H9 (cell line): ENCODE data around the gene FAM20A. TPM values are rescaled to one million over a fixed set of nuclear protein-coding genes. Genes with fewer than 3 reads are reported as not detected.

Source experiments
- DNase-seq: peaks from one replicate; pipeline ENCODE4 v3.0.0-alpha.2; 2017
- H2AFZ ChIP-seq: one replicate; pipeline ENCODE4 v1.6.1; 2013; ENCODE audit warnings: mild to moderate bottlenecking, low read length, control low read depth, moderate library complexity
- H2AK5ac ChIP-seq: 2 replicates; pipeline ENCODE4 v1.6.1; 2013; ENCODE audit warnings: low read length, control low read depth, mixed read lengths; ENCODE audit not compliant: insufficient read length
- H2BK120ac ChIP-seq: one replicate; pipeline ENCODE4 v1.6.1; 2013; ENCODE audit warnings: low read depth, mild to moderate bottlenecking, low read length, control low read depth, inconsistent platforms; ENCODE audit not compliant: poor library complexity, severe bottlenecking
- H2BK12ac ChIP-seq: 2 replicates; pipeline ENCODE4 v1.6.1; 2013; ENCODE audit warnings: low read length, control low read depth, mixed read lengths, low read depth; ENCODE audit not compliant: insufficient read length
- H2BK15ac ChIP-seq: 2 replicates; pipeline ENCODE4 v1.6.1; 2013; ENCODE audit warnings: low read depth, low read length, control low read depth
- H2BK20ac ChIP-seq: one replicate; pipeline ENCODE4 v1.6.1; 2013; ENCODE audit warnings: low read depth, mild to moderate bottlenecking, low read length, control low read depth, inconsistent platforms; ENCODE audit not compliant: poor library complexity, severe bottlenecking
- H2BK5ac ChIP-seq: 2 replicates; pipeline ENCODE4 v1.6.1; 2013; ENCODE audit warnings: low read length, control low read depth, mixed read lengths; ENCODE audit not compliant: insufficient read length
- H3K14ac ChIP-seq: 2 replicates; pipeline ENCODE4 v1.6.1; 2013; ENCODE audit warnings: low read length, control low read depth; ENCODE audit not compliant: insufficient read depth
- H3K18ac ChIP-seq: 2 replicates; pipeline ENCODE4 v1.6.1; 2013; ENCODE audit warnings: low read depth, mild to moderate bottlenecking, mixed read lengths, low read length, control low read depth; ENCODE audit not compliant: insufficient read length
- H3K23ac ChIP-seq: 2 replicates; pipeline ENCODE4 v1.6.1; 2013; ENCODE audit warnings: low read length, control low read depth, mixed read lengths, low read depth; ENCODE audit not compliant: insufficient read length
- H3K23me2 ChIP-seq: 2 replicates; pipeline ENCODE4 v1.6.1; 2013; ENCODE audit warnings: low read depth, mild to moderate bottlenecking, mixed read lengths, low read length, control low read depth; ENCODE audit not compliant: insufficient read length, poor library complexity, severe bottlenecking
- H3K27ac ChIP-seq: 2 replicates; pipeline ENCODE4 v1.5.1; 2013; ENCODE audit warnings: low read length, control low read depth, mixed read lengths, low read depth; ENCODE audit not compliant: insufficient read length
- H3K27me3 ChIP-seq: 2 replicates; pipeline ENCODE4 v1.6.1; 2013; ENCODE audit warnings: low read length, control low read depth, inconsistent platforms; ENCODE audit not compliant: insufficient read depth
- H3K4ac ChIP-seq: 2 replicates; pipeline ENCODE4 v1.6.1; 2013; ENCODE audit warnings: low read depth, mild to moderate bottlenecking, control low read depth, inconsistent platforms, low read length, moderate library complexity
- H3K4me1 ChIP-seq: 2 replicates; pipeline ENCODE4 v1.6.1; 2013; ENCODE audit warnings: low read length, control low read depth, inconsistent platforms; ENCODE audit not compliant: insufficient read depth
- H3K4me2 ChIP-seq: 2 replicates; pipeline ENCODE4 v1.6.1; 2013; ENCODE audit warnings: low read length, control low read depth, mixed read lengths; ENCODE audit not compliant: insufficient read length, insufficient read depth
- H3K56ac ChIP-seq: 2 replicates; pipeline ENCODE4 v1.6.1; 2013; ENCODE audit warnings: low read depth, mild to moderate bottlenecking, mixed read lengths, low read length, control low read depth; ENCODE audit not compliant: insufficient read length
- H3K79me1 ChIP-seq: 2 replicates; pipeline ENCODE4 v1.6.1; 2013; ENCODE audit warnings: low read depth, mild to moderate bottlenecking, moderate library complexity, low read length, control low read depth, inconsistent platforms; ENCODE audit not compliant: insufficient read depth, poor library complexity, severe bottlenecking
- H3K79me2 ChIP-seq: 2 replicates; pipeline ENCODE4 v1.6.1; 2013; ENCODE audit warnings: low read length, control low read depth, inconsistent platforms; ENCODE audit not compliant: insufficient read depth
- H3K9ac ChIP-seq: 2 replicates; pipeline ENCODE4 v1.6.1; 2013; ENCODE audit warnings: low read length, control low read depth, mixed read lengths; ENCODE audit not compliant: insufficient read length; ENCODE audit errors: extremely low read depth
- H3K9me3 ChIP-seq: one replicate; pipeline ENCODE4 v1.6.1; 2013; ENCODE audit warnings: low read depth, low read length, inconsistent platforms; ENCODE audit not compliant: control insufficient read depth
- H3T11ph ChIP-seq: one replicate; pipeline ENCODE4 v1.6.1; 2013; ENCODE audit warnings: mild to moderate bottlenecking, low read length, control low read depth, inconsistent platforms
- H4K20me1 ChIP-seq: one replicate; pipeline ENCODE4 v1.6.1; 2013; ENCODE audit not compliant: control insufficient read depth, insufficient read length, insufficient read depth
- H4K5ac ChIP-seq: 2 replicates; pipeline ENCODE4 v1.6.1; 2013; ENCODE audit warnings: low read depth, mild to moderate bottlenecking, mixed read lengths, low read length, control low read depth; ENCODE audit not compliant: insufficient read length
- H4K8ac ChIP-seq: replicated peaks from 2 replicates; pipeline ENCODE4 v1.6.1; 2013; ENCODE audit warnings: low read length, control low read depth, mixed read lengths, low read depth; ENCODE audit not compliant: insufficient read length
- H4K91ac ChIP-seq: 2 replicates; pipeline ENCODE4 v1.6.1; 2013; ENCODE audit warnings: low read depth, mild to moderate bottlenecking, moderate library complexity, mixed read lengths, low read length, control low read depth; ENCODE audit not compliant: insufficient read length
- H3K27ac Mint-ChIP-seq, 3 experiments: 2 replicates in 2 of 3; 3 replicates in 1 of 3; pipeline ENCODE4 v1.8.0; 2020 to 2021; ENCODE audit warnings: mixed read lengths in 3 of 3, mild to moderate bottlenecking in 1 of 3, moderate library complexity in 1 of 3
- H3K27me3 Mint-ChIP-seq: 2 replicates; pipeline ENCODE4 v1.8.0; 2021; ENCODE audit warnings: low read depth, mild to moderate bottlenecking, moderate library complexity, mixed read lengths
- H3K36me3 Mint-ChIP-seq, 3 experiments: 2 replicates in 2 of 3; 3 replicates in 1 of 3; pipeline ENCODE4 v1.8.0; 2020 to 2021; ENCODE audit warnings: low read depth in 3 of 3, mixed read lengths in 3 of 3; ENCODE audit not compliant: insufficient read depth in 1 of 3
- H3K4me1 Mint-ChIP-seq, 2 experiments: 2 replicates each; pipeline ENCODE4 v1.8.0; 2020; ENCODE audit warnings: mixed read lengths in 2 of 2
- H3K4me3 Mint-ChIP-seq, 2 experiments: 2 replicates in 1 of 2; 3 replicates in 1 of 2; pipeline ENCODE4 v1.8.0; 2020 to 2021; ENCODE audit warnings: mild to moderate bottlenecking in 2 of 2, mixed read lengths in 2 of 2, moderate library complexity in 1 of 2
- H3K9me3 Mint-ChIP-seq, 2 experiments: 2 replicates in 1 of 2; 3 replicates in 1 of 2; pipeline ENCODE4 v1.8.0; 2020; ENCODE audit warnings: mild to moderate bottlenecking in 2 of 2, mixed read lengths in 2 of 2, moderate library complexity in 1 of 2
- WGBS: extraction: QIAGEN DNeasy Blood & Tissue Kit; methylation state at CpG from one replicate; pipeline ENCODE4 v1.1.7; 2013; ENCODE audit warnings: missing lambda C conversion rate, low lambda C conversion rate, mixed read lengths; ENCODE audit not compliant: insufficient read length; ENCODE audit errors: extremely low coverage; 5-methylcytosine and 5-hydroxymethylcytosine counted together
- total RNA-seq: library from RNA; stranded (reverse); gene quantifications from 2 replicates; pipeline ENCODE4 v1.2.1, GENCODE V29; 2021
- TF ChIP-seq, protein P1 (sequence below): fragments of 200-600 bp; sonication (generic); conservative IDR thresholded peaks from 3 replicates; pipeline ENCODE4 v1.8.0; 2021; ENCODE audit warnings: antibody characterized with exemption, mild to moderate bottlenecking

FAM20A gene
- total RNA-seq, 1 experiment from 2014 or later, result 34.4 TPM

DNA sequence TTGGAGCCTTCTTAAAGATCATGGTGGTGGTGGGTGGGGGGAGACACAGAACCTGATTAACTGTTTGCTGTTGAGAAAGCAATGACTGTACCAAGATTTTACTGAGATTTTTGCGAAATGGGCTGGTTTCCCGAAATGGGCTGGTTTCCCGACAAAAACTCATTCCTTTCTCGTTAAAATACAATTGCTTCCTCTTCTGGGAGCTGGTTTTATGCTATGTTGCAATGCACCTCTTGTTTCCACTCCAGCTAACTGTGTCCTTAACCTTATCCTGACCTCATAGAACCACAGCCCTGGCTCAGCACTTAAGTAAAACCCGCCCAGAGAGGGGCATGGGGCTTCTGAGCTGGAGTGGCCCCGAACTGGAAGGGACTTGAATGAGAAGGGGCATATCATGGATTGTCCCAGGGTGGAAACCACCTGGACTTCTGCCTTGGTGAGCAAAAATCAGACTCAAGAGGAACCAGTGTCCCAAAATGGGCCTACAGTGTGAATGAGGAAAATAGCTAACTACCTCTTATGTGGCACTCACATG is 20.9 kb downstream of the FAM20A start:
- no peak overlapping the region for H3K27ac ChIP-seq
- no peak overlapping the region for H2AK5ac ChIP-seq
- no peak overlapping the region for H3K23ac ChIP-seq
- H4K20me1 ChIP-seq, result no peaks in the 10 kb centered on the region
- no peak overlapping the region for H3K56ac ChIP-seq
- Mint-ChIP-seq H3K4me3 (no peak overlapping the region), H3K9me3 (no peaks in the 10 kb centered on the region; a peak in 2 of 5 replicates), H3K27me3 (no peaks in the 10 kb centered on the region), H3K4me1 (peaks cover 10 to 14% of the 10 kb centered on the region in 2 experiments), H3K27ac (no peak overlapping the region), H3K36me3 (peaks cover 0 to 19% (median 9%) of the 10 kb centered on the region in 3 experiments; a peak in 3 of 7 replicates)
- H4K5ac ChIP-seq, result no peak overlapping the region
- H2AFZ ChIP-seq, result no peak overlapping the region
- H2BK15ac ChIP-seq, result no peak overlapping the region
- no peaks in the 10 kb centered on the region for H3K79me2 ChIP-seq
- H3K23me2 ChIP-seq, result no peaks in the 10 kb centered on the region
- H3T11ph ChIP-seq, result no peak overlapping the region
- no peak overlapping the region for H3K18ac ChIP-seq
- H3K9me3 ChIP-seq, result no peaks in the 10 kb centered on the region
- H3K14ac ChIP-seq, result no peak overlapping the region
- no peak overlapping the region for H3K4ac ChIP-seq
- H2BK120ac ChIP-seq, result no peak overlapping the region
- no peak overlapping the region for H2BK12ac ChIP-seq
- H2BK5ac ChIP-seq, result no peak overlapping the region
- TF ChIP-seq, protein P1, sequence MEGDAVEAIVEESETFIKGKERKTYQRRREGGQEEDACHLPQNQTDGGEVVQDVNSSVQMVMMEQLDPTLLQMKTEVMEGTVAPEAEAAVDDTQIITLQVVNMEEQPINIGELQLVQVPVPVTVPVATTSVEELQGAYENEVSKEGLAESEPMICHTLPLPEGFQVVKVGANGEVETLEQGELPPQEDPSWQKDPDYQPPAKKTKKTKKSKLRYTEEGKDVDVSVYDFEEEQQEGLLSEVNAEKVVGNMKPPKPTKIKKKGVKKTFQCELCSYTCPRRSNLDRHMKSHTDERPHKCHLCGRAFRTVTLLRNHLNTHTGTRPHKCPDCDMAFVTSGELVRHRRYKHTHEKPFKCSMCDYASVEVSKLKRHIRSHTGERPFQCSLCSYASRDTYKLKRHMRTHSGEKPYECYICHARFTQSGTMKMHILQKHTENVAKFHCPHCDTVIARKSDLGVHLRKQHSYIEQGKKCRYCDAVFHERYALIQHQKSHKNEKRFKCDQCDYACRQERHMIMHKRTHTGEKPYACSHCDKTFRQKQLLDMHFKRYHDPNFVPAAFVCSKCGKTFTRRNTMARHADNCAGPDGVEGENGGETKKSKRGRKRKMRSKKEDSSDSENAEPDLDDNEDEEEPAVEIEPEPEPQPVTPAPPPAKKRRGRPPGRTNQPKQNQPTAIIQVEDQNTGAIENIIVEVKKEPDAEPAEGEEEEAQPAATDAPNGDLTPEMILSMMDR, result no peak
- H3K4me1 ChIP-seq, result no peaks in the 10 kb centered on the region
- H3K4me2 ChIP-seq, result no peak overlapping the region
- DNase-seq, result no peak
- no peaks in the 10 kb centered on the region for H3K27me3 ChIP-seq
- H2BK20ac ChIP-seq, result no peak overlapping the region
- no peaks in the 10 kb centered on the region for H3K79me1 ChIP-seq
- no peak overlapping the region for H3K9ac ChIP-seq
- no peak overlapping the region for H4K91ac ChIP-seq
- no CpG with 5 or more reads among the region's 6 CpGs for WGBS
- no peak overlapping the region for H4K8ac ChIP-seq
